A549 (cell line): ENCODE data around the gene RFWD3. TPM values are rescaled to one million over a fixed set of nuclear protein-coding genes. Genes with fewer than 3 reads are reported as not detected.

Experiments
- ATAC-seq, 2 experiments: fragments of 200-7000 bp in 1 of 2; fragments of >200 bp in 1 of 2; cut with Nextera tagmentation in 1 of 2; cut with Tn5 transposase in 1 of 2; 3 replicates each; pipeline versions ENCODE4 v1.8.0 to v1.9.1; 2018 to 2020; ENCODE audit warnings: mild to moderate bottlenecking in 1 of 2, moderate library complexity in 1 of 2
- CTCF ChIA-PET: fragments of 300-600 bp; sonication (Branson Sonifier 250); formaldehyde crosslinking; extraction: SDS; loops from one replicate; lab custom pipeline; 2021; ENCODE audit warnings: antibody characterized with exemption, inconsistent platforms; lab: Yijun Ruan, JAX
- POLR2A ChIA-PET: fragments of 350-600 bp; formaldehyde crosslinking; extraction: SDS; loops from one replicate; lab custom pipeline; 2021; ENCODE audit warnings: antibody characterized with exemption, inconsistent platforms; lab: Yijun Ruan, JAX
- DNase-seq, 2 experiments: peaks; one replicate each; pipeline versions ENCODE4 v3.0.0 to v3.0.0-alpha.2; 2011 to 2016; ENCODE audit warnings: low read depth in 1 of 2, low spot score in 1 of 2
- FAIRE-seq: peaks from 2 replicates; lab custom pipeline; 2011; peaks lifted over from hg19 to GRCh38; lab: Jason Lieb, UNC
- H3K27ac ChIP-seq, 2 experiments: fragments of >200 bp; sonication (Bioruptor Twin); formaldehyde crosslinking; 3 replicates each; pipeline ENCODE4 v1.5.1; 2016 to 2017
- H3K4me1 ChIP-seq: fragments of >200 bp; sonication (Bioruptor Twin); formaldehyde crosslinking; 3 replicates; pipeline ENCODE4 v1.6.1; 2016
- H3K4me2 ChIP-seq: fragments of >200 bp; sonication (Bioruptor Twin); formaldehyde crosslinking; 3 replicates; pipeline ENCODE4 v1.6.1; 2016
- H3K4me3 ChIP-seq: fragments of >200 bp; sonication (Bioruptor Twin); formaldehyde crosslinking; 3 replicates; pipeline ENCODE4 v1.5.1; 2016
- H3K9me3 ChIP-seq: fragments of >200 bp; sonication (Bioruptor Twin); formaldehyde crosslinking; 3 replicates; pipeline ENCODE4 v1.6.1; 2016
- CEBPB ChIP-seq, 2 experiments: fragments of >200 bp in 1 of 2; sonication (Bioruptor Twin) in 1 of 2; formaldehyde crosslinking in 1 of 2; IDR thresholded peaks; 2 replicates each; pipeline ENCODE4 v1.6.1; 2012 to 2016
- ESRRA ChIP-seq: fragments of 150-350 bp; IDR thresholded peaks from 2 replicates; pipeline ENCODE4 v1.6.1; 2014; ENCODE audit warnings: mild to moderate bottlenecking, low read length, borderline replicate concordance
- FOSB ChIP-seq: fragments of 250-450 bp; sonication (Bioruptor Pico); IDR thresholded peaks from 2 replicates; pipeline ENCODE4 v1.5.0; 2020; ENCODE audit warnings: mild to moderate bottlenecking, moderate library complexity
- HOXB13 ChIP-seq: fragments of 250-450 bp; sonication (Bioruptor Pico); IDR thresholded peaks from 2 replicates; pipeline ENCODE4 v1.5.0; 2020; ENCODE audit warnings: low read depth, mild to moderate bottlenecking, moderate library complexity
- JUNB ChIP-seq: fragments of >200 bp; sonication (Bioruptor Twin); formaldehyde crosslinking; IDR thresholded peaks from 2 replicates; pipeline ENCODE4 v1.6.1; 2016
- KDM1A ChIP-seq: fragments of 200-600 bp; sonication (generic); IDR thresholded peaks from 2 replicates; pipeline ENCODE4 v1.6.1; 2016; ENCODE audit warnings: low read depth, mild to moderate bottlenecking
- KDM5A ChIP-seq: fragments of 200-600 bp; sonication (generic); IDR thresholded peaks from 2 replicates; pipeline ENCODE4 v1.6.1; 2016; ENCODE audit warnings: antibody characterized with exemption, mild to moderate bottlenecking
- MYC ChIP-seq: IDR thresholded peaks from 2 replicates; pipeline ENCODE4 v1.6.1; 2012; ENCODE audit warnings: mild to moderate bottlenecking, inconsistent platforms, low read length, improper control_type of control experiment, borderline replicate concordance
- NFE2L2 ChIP-seq: fragments of 150-350 bp; conservative IDR thresholded peaks from 2 replicates; pipeline ENCODE4 v1.6.1; 2014; ENCODE audit warnings: low read length
- NPAS2 ChIP-seq: fragments of 250-450 bp; sonication (Bioruptor Pico); IDR thresholded peaks from 2 replicates; pipeline ENCODE4 v1.8.0; 2022; ENCODE audit warnings: mild to moderate bottlenecking, moderate library complexity, borderline replicate concordance
- NR3C1 ChIP-seq: fragments of >200 bp; sonication (Bioruptor Twin); formaldehyde crosslinking; IDR thresholded peaks from 3 replicates; pipeline ENCODE4 v1.6.1; 2017
- PHF8 ChIP-seq: fragments of 200-600 bp; sonication (generic); IDR thresholded peaks from 2 replicates; pipeline ENCODE4 v1.6.1; 2016; ENCODE audit warnings: low read depth, mild to moderate bottlenecking, antibody characterized with exemption, moderate library complexity, borderline replicate concordance
- POLR2A ChIP-seq: IDR thresholded peaks from 2 replicates; pipeline ENCODE4 v1.6.1; 2012; ENCODE audit warnings: mild to moderate bottlenecking, low read length
- RCOR1 ChIP-seq: fragments of 150-350 bp; IDR thresholded peaks from 2 replicates; pipeline ENCODE4 v1.6.1; 2014; ENCODE audit warnings: antibody characterized with exemption, low read length, low read depth
- RFX5 ChIP-seq: fragments of 450-650 bp; IDR thresholded peaks from 2 replicates; pipeline ENCODE4 v1.7.1; 2014; ENCODE audit warnings: antibody characterized with exemption, mild to moderate bottlenecking, moderate library complexity
- RNF2 ChIP-seq: fragments of 200-600 bp; sonication (generic); IDR thresholded peaks from 2 replicates; pipeline ENCODE4 v1.6.1; 2016; ENCODE audit warnings: low read depth, mild to moderate bottlenecking, antibody characterized with exemption, moderate library complexity, borderline replicate concordance
- SMC3 ChIP-seq: fragments of >200 bp; sonication (Bioruptor Twin); formaldehyde crosslinking; IDR thresholded peaks from 3 replicates; pipeline ENCODE4 v1.6.1; 2018; ENCODE audit warnings: inconsistent platforms
- SREBF2 ChIP-seq: fragments of 450-650 bp; IDR thresholded peaks from 2 replicates; pipeline ENCODE4 v1.6.1; 2014; ENCODE audit warnings: mild to moderate bottlenecking, moderate library complexity
- ZFP36 ChIP-seq: fragments of 450-650 bp; IDR thresholded peaks from 2 replicates; pipeline ENCODE4 v1.6.1; 2014; ENCODE audit warnings: borderline replicate concordance; ENCODE audit not compliant: partially characterized antibody
- ZSCAN20 ChIP-seq: fragments of 250-450 bp; sonication (Bioruptor Pico); IDR thresholded peaks from 2 replicates; pipeline ENCODE4 v1.8.0; 2022; ENCODE audit warnings: mild to moderate bottlenecking, moderate library complexity
- WGBS: methylation state at CpG from one replicate; pipeline ENCODE4 v1.1.6; 2017; ENCODE audit errors: missing lambda C conversion rate; 5-methylcytosine and 5-hydroxymethylcytosine counted together
- polyA plus RNA-seq, 4 experiments: library from polyadenylated mRNA; depleted of rRNA in 3 of 4; stranded (reverse); fragments of >200 nt; fragmentation: RNase III in 1 of 4; extraction: RNeasy Plus Mini Kit Qiagen cat#74134 plus additional on column Dnase treatment in 1 of 4; gene quantifications; 2 replicates in 3 of 4; 3 replicates in 1 of 4; pipeline ENCODE4 v1.2.3, GENCODE V29; 2011 to 2017
- TF ChIP-seq, protein P1 (sequence below): fragments of 200-600 bp; sonication (generic); IDR thresholded peaks from 2 replicates; pipeline ENCODE4 v1.6.1; 2016; ENCODE audit warnings: antibody characterized with exemption, mild to moderate bottlenecking, moderate library complexity
- TF ChIP-seq, protein P2 (sequence below): IDR thresholded peaks from 2 replicates; pipeline ENCODE4 v1.6.1; 2012
- TF ChIP-seq, protein P3 (sequence below): IDR thresholded peaks from 2 replicates; pipeline ENCODE4 v1.6.1; 2012
- TF ChIP-seq, protein P4 (sequence below): fragments of >200 bp; sonication (Bioruptor Twin); formaldehyde crosslinking; IDR thresholded peaks from 3 replicates; pipeline ENCODE4 v1.6.1; 2016
- TF ChIP-seq, protein P5 (sequence below): fragments of >200 bp; sonication (Bioruptor Twin); formaldehyde crosslinking; IDR thresholded peaks from 3 replicates; pipeline ENCODE4 v1.5.1; 2016
- TF ChIP-seq, protein P6 (sequence below): fragments of 450-650 bp; IDR thresholded peaks from 2 replicates; pipeline ENCODE4 v1.6.1; 2014; ENCODE audit warnings: antibody characterized with exemption

RFWD3 gene
- polyA plus RNA-seq, 2 of the 4 experiments (the other 2 are of a cell fraction): 36.1 to 50.6 TPM

DNA sequence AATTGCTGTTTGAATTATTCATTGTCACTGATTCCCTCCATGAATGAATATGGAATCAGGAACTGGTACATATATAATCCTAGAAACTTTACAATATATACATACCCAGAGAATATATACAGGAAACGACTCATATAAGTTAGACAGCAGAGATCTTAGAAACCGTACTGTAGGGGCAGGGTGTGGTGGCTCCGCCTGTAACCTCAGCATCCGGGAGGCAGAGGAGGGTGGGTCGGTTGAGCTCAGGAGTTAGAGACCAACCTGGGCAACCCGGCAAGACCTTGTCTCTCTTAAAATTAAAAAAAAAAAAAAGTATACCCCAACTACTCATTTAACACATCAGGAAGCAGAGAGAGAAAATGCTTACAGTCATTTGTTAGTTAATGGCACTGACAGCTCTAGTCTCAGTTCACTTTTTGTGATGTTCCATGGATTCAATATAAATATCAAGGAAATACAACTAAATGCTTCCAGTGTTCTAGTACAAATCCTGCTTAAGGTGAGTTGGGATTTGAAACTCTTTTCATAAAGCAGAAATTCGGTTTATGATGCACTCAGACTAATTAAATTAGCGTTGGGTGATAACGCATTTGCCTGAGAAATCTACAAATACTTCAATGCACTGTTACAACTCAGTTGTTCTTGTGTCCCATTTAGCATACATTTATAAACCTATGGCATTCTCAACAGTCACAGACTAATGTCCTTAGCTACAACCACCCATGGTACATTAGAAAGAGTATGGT is 65.4 kb downstream of the RFWD3 start:
- FAIRE-seq (no peak), ATAC-seq (peak in 1 of 2 experiments; percentile 34; a peak in 1 of 6 replicates), DNase-seq (no peak)
- CTCF ChIA-PET: interaction anchor here (0.6 to 1.1 kb wide), 2 partner anchors 261 to 291 kb away, joined by 3 to 4 read pairs; no protein-coding TSS in a partner anchor
- H3K9me3 ChIP-seq: no peaks in the 10 kb centered on the region
- H3K4me3 ChIP-seq: no peak overlapping the region
- POLR2A ChIA-PET: no interaction called here
- H3K4me1 ChIP-seq: peaks cover 42% of the 10 kb centered on the region
- TF ChIP-seq, protein P1, sequence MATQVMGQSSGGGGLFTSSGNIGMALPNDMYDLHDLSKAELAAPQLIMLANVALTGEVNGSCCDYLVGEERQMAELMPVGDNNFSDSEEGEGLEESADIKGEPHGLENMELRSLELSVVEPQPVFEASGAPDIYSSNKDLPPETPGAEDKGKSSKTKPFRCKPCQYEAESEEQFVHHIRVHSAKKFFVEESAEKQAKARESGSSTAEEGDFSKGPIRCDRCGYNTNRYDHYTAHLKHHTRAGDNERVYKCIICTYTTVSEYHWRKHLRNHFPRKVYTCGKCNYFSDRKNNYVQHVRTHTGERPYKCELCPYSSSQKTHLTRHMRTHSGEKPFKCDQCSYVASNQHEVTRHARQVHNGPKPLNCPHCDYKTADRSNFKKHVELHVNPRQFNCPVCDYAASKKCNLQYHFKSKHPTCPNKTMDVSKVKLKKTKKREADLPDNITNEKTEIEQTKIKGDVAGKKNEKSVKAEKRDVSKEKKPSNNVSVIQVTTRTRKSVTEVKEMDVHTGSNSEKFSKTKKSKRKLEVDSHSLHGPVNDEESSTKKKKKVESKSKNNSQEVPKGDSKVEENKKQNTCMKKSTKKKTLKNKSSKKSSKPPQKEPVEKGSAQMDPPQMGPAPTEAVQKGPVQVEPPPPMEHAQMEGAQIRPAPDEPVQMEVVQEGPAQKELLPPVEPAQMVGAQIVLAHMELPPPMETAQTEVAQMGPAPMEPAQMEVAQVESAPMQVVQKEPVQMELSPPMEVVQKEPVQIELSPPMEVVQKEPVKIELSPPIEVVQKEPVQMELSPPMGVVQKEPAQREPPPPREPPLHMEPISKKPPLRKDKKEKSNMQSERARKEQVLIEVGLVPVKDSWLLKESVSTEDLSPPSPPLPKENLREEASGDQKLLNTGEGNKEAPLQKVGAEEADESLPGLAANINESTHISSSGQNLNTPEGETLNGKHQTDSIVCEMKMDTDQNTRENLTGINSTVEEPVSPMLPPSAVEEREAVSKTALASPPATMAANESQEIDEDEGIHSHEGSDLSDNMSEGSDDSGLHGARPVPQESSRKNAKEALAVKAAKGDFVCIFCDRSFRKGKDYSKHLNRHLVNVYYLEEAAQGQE: no peak
- TF ChIP-seq, protein P2, sequence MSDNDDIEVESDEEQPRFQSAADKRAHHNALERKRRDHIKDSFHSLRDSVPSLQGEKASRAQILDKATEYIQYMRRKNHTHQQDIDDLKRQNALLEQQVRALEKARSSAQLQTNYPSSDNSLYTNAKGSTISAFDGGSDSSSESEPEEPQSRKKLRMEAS: no peak
- no peak for TF ChIP-seq KDM1A
- no peak for TF ChIP-seq NR3C1
- TF ChIP-seq ESRRA: no peak
- no peak for TF ChIP-seq NPAS2
- TF ChIP-seq CEBPB (IDR thresholded peaks at IDR 0.05): no peak
- TF ChIP-seq RNF2: no peak
- TF ChIP-seq, protein P3, sequence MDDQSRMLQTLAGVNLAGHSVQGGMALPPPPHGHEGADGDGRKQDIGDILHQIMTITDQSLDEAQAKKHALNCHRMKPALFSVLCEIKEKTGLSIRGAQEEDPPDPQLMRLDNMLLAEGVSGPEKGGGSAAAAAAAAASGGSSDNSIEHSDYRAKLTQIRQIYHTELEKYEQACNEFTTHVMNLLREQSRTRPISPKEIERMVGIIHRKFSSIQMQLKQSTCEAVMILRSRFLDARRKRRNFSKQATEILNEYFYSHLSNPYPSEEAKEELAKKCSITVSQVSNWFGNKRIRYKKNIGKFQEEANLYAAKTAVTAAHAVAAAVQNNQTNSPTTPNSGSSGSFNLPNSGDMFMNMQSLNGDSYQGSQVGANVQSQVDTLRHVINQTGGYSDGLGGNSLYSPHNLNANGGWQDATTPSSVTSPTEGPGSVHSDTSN: no peak
- TF ChIP-seq SMC3: no peak
- TF ChIP-seq, protein P4, sequence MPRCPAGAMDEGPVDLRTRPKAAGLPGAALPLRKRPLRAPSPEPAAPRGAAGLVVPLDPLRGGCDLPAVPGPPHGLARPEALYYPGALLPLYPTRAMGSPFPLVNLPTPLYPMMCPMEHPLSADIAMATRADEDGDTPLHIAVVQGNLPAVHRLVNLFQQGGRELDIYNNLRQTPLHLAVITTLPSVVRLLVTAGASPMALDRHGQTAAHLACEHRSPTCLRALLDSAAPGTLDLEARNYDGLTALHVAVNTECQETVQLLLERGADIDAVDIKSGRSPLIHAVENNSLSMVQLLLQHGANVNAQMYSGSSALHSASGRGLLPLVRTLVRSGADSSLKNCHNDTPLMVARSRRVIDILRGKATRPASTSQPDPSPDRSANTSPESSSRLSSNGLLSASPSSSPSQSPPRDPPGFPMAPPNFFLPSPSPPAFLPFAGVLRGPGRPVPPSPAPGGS: no peak
- TF ChIP-seq RCOR1: no peak
- TF ChIP-seq RFX5: no peak
- no peak overlapping the region for H3K27ac ChIP-seq
- no peak overlapping the region for H3K4me2 ChIP-seq
- WGBS: 62% methylated on average over 9 of the region's 9 CpGs

DNA sequence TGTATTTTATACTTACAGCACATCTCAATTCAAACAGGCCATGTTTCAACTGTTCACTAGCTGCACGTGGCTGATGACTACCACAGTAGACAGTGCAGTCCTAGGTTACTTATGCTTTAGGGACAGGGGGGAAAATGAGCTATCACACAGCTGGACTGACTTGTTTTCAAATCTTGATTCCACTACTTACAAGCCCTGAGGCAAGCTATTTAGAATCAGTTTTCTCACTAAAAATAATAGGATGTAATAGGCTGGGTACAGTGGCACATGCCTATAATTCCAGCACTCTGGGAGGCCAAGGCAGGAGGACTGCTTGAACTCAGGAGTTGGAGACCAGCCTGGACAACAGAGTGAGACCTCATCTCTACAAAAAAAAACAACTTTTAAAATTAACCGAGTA is 70.1 kb downstream of the RFWD3 start:
- FAIRE-seq (no peak), DNase-seq (no peak), ATAC-seq (no peak)
- no peak overlapping the region for H3K4me3 ChIP-seq
- TF ChIP-seq ZSCAN20 (CRISPR knock-in tag): no peak
- TF ChIP-seq PHF8: no peak
- no peak for TF ChIP-seq HOXB13 (CRISPR knock-in tag)
- TF ChIP-seq, protein P5, sequence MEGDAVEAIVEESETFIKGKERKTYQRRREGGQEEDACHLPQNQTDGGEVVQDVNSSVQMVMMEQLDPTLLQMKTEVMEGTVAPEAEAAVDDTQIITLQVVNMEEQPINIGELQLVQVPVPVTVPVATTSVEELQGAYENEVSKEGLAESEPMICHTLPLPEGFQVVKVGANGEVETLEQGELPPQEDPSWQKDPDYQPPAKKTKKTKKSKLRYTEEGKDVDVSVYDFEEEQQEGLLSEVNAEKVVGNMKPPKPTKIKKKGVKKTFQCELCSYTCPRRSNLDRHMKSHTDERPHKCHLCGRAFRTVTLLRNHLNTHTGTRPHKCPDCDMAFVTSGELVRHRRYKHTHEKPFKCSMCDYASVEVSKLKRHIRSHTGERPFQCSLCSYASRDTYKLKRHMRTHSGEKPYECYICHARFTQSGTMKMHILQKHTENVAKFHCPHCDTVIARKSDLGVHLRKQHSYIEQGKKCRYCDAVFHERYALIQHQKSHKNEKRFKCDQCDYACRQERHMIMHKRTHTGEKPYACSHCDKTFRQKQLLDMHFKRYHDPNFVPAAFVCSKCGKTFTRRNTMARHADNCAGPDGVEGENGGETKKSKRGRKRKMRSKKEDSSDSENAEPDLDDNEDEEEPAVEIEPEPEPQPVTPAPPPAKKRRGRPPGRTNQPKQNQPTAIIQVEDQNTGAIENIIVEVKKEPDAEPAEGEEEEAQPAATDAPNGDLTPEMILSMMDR: no peak
- no peak for TF ChIP-seq KDM1A
- TF ChIP-seq, protein P6, sequence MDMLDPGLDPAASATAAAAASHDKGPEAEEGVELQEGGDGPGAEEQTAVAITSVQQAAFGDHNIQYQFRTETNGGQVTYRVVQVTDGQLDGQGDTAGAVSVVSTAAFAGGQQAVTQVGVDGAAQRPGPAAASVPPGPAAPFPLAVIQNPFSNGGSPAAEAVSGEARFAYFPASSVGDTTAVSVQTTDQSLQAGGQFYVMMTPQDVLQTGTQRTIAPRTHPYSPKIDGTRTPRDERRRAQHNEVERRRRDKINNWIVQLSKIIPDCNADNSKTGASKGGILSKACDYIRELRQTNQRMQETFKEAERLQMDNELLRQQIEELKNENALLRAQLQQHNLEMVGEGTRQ: no peak
- no peak for TF ChIP-seq RNF2
- TF ChIP-seq JUNB: no peak
- no peak for TF ChIP-seq POLR2A
- TF ChIP-seq SREBF2: no peak
- TF ChIP-seq RFX5: no peak
- no peak for TF ChIP-seq FOSB
- TF ChIP-seq MYC: no peak
- no peak for TF ChIP-seq NFE2L2
- TF ChIP-seq ZFP36: no peak
- no peak for TF ChIP-seq RCOR1
- no peak for TF ChIP-seq ESRRA
- TF ChIP-seq KDM5A: no peak
- no peak overlapping the region for H3K27ac ChIP-seq
- no peaks in the 10 kb centered on the region for H3K9me3 ChIP-seq
- peaks cover 20% of the 10 kb centered on the region for H3K4me1 ChIP-seq
- CTCF ChIA-PET: no interaction called here
- 89% methylated on average over 2 of the region's 2 CpGs for WGBS
- POLR2A ChIA-PET: interaction anchor here (0.6 kb wide), 1 partner anchor 18 kb away, joined by 6 read pairs; no protein-coding TSS in a partner anchor
- no peak overlapping the region for H3K4me2 ChIP-seq
